SK-N-SH (cell line): ENCODE data around the gene EVL.

Source experiments
- POLR2AphosphoS5 ChIP-seq: IDR thresholded peaks from 2 replicates; pipeline ENCODE4 v1.6.1; 2012; ENCODE audit warnings: low read depth, low read length
- TF ChIP-seq, protein P1 (sequence below): fragments of 200-600 bp; sonication (generic); IDR thresholded peaks from 2 replicates; pipeline ENCODE4 v1.6.1; 2017; ENCODE audit warnings: antibody characterized with exemption, mild to moderate bottlenecking, moderate library complexity

DNA sequence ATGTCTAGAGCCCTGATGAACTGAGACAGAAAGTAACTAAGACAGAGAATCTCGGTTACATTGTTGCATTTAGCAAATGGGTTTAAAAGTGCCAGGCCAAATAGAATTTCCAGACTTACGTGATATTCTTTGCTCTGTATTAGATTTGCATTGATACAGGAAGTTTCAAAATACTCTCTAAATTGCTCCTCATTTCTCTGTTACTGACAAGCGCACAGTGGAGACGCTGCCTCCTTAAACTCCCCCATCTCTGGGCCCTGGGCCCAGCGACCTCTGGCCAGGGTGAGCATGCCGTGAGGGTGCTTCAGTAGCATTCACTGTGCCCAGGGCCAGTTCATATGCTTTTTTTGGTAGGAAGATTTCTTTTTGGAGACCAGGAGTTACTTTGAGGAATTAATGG lies 22.9 kb upstream of the EVL start:
- no peak for TF ChIP-seq POLR2AphosphoS5
- TF ChIP-seq, protein P1, sequence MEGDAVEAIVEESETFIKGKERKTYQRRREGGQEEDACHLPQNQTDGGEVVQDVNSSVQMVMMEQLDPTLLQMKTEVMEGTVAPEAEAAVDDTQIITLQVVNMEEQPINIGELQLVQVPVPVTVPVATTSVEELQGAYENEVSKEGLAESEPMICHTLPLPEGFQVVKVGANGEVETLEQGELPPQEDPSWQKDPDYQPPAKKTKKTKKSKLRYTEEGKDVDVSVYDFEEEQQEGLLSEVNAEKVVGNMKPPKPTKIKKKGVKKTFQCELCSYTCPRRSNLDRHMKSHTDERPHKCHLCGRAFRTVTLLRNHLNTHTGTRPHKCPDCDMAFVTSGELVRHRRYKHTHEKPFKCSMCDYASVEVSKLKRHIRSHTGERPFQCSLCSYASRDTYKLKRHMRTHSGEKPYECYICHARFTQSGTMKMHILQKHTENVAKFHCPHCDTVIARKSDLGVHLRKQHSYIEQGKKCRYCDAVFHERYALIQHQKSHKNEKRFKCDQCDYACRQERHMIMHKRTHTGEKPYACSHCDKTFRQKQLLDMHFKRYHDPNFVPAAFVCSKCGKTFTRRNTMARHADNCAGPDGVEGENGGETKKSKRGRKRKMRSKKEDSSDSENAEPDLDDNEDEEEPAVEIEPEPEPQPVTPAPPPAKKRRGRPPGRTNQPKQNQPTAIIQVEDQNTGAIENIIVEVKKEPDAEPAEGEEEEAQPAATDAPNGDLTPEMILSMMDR: no peak
